ENCODE measurements around the gene ZNF683. TPM values are rescaled to one million over a fixed set of nuclear protein-coding genes. Genes with fewer than 3 reads are reported as not detected.

Gene ZNF683
- total and polyA plus RNA-seq, 2 experiments from 2014 or later = not detected

GRCh38 chr1:26346274-26347033, 26.1 kb downstream of the ZNF683 start:
- ATAC-seq (no peak), DNase-seq (ENCODE audit: low spot score) (no peak)
- no peak overlapping the region for H3K27ac Mint-ChIP-seq
- Histone ChIP-seq H3K9me2 (ENCODE audit: insufficient read depth) (no peaks in the 10 kb centered on the region), H2AFZ (no peak overlapping the region), H3F3A (replicated peaks; ENCODE audit: low read depth) (no peaks in the 10 kb centered on the region; the same call in 1 of the 2 replicates), H4K20me1 (replicated peaks; ENCODE audit: insufficient read depth) (no peaks in the 10 kb centered on the region), H3K4me3 (no peak overlapping the region), H3K36me3 (ENCODE audit: insufficient read depth) (no peaks in the 10 kb centered on the region), H3K27ac (ENCODE audit: low read depth) (no peak overlapping the region), H3K79me2 (replicated peaks; ENCODE audit: insufficient read depth) (no peaks in the 10 kb centered on the region), H3K4me1 (ENCODE audit: insufficient read depth) (peaks cover 16% of the 10 kb centered on the region), H3K4me2 (no peak overlapping the region), H3K27me3 (ENCODE audit: insufficient read depth) (no peaks in the 10 kb centered on the region)
- H3K27me3 Mint-ChIP-seq (ENCODE audit: insufficient read depth, low read depth, poor library complexity) = peaks cover 21% of the 10 kb centered on the region
- TF ChIP-seq, protein P1, sequence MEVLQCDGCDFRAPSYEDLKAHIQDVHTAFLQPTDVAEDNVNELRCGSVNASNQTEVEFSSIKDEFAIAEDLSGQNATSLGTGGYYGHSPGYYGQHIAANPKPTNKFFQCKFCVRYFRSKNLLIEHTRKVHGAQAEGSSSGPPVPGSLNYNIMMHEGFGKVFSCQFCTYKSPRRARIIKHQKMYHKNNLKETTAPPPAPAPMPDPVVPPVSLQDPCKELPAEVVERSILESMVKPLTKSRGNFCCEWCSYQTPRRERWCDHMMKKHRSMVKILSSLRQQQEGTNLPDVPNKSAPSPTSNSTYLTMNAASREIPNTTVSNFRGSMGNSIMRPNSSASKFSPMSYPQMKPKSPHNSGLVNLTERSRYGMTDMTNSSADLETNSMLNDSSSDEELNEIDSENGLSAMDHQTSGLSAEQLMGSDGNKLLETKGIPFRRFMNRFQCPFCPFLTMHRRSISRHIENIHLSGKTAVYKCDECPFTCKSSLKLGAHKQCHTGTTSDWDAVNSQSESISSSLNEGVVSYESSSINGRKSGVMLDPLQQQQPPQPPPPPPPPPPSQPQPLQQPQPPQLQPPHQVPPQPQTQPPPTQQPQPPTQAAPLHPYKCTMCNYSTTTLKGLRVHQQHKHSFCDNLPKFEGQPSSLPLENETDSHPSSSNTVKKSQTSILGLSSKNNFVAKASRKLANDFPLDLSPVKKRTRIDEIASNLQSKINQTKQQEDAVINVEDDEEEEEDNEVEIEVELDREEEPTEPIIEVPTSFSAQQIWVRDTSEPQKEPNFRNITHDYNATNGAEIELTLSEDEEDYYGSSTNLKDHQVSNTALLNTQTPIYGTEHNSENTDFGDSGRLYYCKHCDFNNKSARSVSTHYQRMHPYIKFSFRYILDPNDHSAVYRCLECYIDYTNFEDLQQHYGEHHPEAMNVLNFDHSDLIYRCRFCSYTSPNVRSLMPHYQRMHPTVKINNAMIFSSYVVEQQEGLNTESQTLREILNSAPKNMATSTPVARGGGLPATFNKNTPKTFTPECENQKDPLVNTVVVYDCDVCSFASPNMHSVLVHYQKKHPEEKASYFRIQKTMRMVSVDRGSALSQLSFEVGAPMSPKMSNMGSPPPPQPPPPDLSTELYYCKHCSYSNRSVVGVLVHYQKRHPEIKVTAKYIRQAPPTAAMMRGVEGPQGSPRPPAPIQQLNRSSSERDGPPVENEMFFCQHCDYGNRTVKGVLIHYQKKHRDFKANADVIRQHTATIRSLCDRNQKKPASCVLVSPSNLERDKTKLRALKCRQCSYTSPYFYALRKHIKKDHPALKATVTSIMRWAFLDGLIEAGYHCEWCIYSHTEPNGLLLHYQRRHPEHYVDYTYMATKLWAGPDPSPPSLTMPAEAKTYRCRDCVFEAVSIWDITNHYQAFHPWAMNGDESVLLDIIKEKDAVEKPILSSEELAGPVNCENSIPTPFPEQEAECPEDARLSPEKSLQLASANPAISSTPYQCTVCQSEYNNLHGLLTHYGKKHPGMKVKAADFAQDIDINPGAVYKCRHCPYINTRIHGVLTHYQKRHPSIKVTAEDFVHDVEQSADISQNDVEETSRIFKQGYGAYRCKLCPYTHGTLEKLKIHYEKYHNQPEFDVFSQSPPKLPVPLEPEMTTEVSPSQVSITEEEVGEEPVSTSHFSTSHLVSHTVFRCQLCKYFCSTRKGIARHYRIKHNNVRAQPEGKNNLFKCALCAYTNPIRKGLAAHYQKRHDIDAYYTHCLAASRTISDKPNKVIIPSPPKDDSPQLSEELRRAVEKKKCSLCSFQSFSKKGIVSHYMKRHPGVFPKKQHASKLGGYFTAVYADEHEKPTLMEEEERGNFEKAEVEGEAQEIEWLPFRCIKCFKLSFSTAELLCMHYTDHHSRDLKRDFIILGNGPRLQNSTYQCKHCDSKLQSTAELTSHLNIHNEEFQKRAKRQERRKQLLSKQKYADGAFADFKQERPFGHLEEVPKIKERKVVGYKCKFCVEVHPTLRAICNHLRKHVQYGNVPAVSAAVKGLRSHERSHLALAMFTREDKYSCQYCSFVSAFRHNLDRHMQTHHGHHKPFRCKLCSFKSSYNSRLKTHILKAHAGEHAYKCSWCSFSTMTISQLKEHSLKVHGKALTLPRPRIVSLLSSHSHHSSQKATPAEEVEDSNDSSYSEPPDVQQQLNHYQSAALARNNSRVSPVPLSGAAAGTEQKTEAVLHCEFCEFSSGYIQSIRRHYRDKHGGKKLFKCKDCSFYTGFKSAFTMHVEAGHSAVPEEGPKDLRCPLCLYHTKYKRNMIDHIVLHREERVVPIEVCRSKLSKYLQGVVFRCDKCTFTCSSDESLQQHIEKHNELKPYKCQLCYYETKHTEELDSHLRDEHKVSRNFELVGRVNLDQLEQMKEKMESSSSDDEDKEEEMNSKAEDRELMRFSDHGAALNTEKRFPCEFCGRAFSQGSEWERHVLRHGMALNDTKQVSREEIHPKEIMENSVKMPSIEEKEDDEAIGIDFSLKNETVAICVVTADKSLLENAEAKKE (CRISPR knock-in tag; IDR thresholded peaks at IDR 0.05) = no peak
- TF ChIP-seq EZH2phosphoT487 (IDR thresholded peaks at IDR 0.05; ENCODE audit: unreplicated experiment) = no peak
- H3K9me3 Mint-ChIP-seq = no peaks in the 10 kb centered on the region
- H3K4me1 Mint-ChIP-seq = peaks cover 19% of the 10 kb centered on the region
- no peak overlapping the region for H3K4me3 Mint-ChIP-seq
- H3K36me3 Mint-ChIP-seq (ENCODE audit: low read depth) = no peaks in the 10 kb centered on the region

DNA sequence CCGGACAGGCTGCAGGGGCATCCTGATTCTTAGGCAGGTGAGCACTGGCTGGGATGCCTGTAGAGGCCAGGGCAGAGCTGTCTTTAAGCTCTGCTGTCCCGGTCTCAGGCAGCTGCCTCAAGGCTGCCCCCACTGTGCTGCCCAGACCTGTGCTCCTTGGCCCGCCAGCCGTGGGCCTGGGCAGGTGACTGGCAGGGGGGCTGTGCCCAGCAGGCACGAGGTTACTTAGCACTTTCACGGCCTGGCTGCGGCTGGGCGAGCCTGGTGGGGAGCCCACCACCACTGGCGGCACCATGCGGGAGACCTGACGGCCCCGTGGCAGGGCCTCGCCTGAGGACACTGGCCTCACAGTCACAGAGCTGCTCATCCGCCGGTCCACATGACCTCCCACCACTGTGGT, 26.8 kb downstream of the ZNF683 start:
- Mint-ChIP-seq H3K4me1 (peaks cover 12% of the 10 kb centered on the region), H3K9me3 (no peaks in the 10 kb centered on the region), H3K27me3 (ENCODE audit: insufficient read depth, low read depth, poor library complexity) (peaks cover 20% of the 10 kb centered on the region), H3K4me3 (no peak overlapping the region), H3K36me3 (ENCODE audit: low read depth) (no peaks in the 10 kb centered on the region), H3K27ac (no peak overlapping the region)
- ATAC-seq = peak; percentile 47; the same call in 2 of the 3 replicates
- Histone ChIP-seq H3K4me2 (no peak overlapping the region), H3K27ac (ENCODE audit: low read depth) (no peak overlapping the region), H3K36me3 (ENCODE audit: insufficient read depth) (no peaks in the 10 kb centered on the region), H3K79me2 (replicated peaks; ENCODE audit: insufficient read depth) (no peaks in the 10 kb centered on the region), H3K4me3 (no peak overlapping the region), H3K27me3 (ENCODE audit: insufficient read depth) (no peaks in the 10 kb centered on the region), H2AFZ (no peak overlapping the region), H3F3A (replicated peaks; ENCODE audit: low read depth) (no peaks in the 10 kb centered on the region), H4K20me1 (replicated peaks; ENCODE audit: insufficient read depth) (no peaks in the 10 kb centered on the region), H3K4me1 (ENCODE audit: insufficient read depth) (peaks cover 9% of the 10 kb centered on the region), H3K9me2 (ENCODE audit: insufficient read depth) (no peaks in the 10 kb centered on the region)
- no peak for DNase-seq (ENCODE audit: low spot score)
- TF ChIP-seq EZH2phosphoT487 (IDR thresholded peaks at IDR 0.05; ENCODE audit: unreplicated experiment) (no peak), POLR2AphosphoS5 (IDR thresholded peaks at IDR 0.05; ENCODE audit: low read depth) (no peak), CREB1 (CRISPR knock-in tag; IDR thresholded peaks at IDR 0.05; ENCODE audit: low read depth) (no peak), CTCF (conservative IDR thresholded peaks at IDR 0.05; ENCODE audit: low read depth in 2 of 2) (no peak)
